Heart right ventricle (tissue), 16 donors: ENCODE measurements around the gene ZC3H12C. TPM values are rescaled to one million over a fixed set of nuclear protein-coding genes. Genes with fewer than 3 reads are reported as not detected.

Experiments used
- ATAC-seq, 8 donors: fragments of 200-7000 bp; cut with Tn5 transposase; one replicate each; pipeline ENCODE4 v1.9.1; 2020; ENCODE audit warnings: mild to moderate bottlenecking in 8 of 8, moderate library complexity in 8 of 8, moderate number of reproducible peaks in 1 of 8
- DNase-seq, 2 donors: peaks; one replicate each; pipeline ENCODE4 v3.0.0-alpha.2; 2020
- H3K27ac ChIP-seq, 10 donors: fragments of 200-600 bp; sonication (generic) in 2 of 10; one replicate each; pipeline versions ENCODE4 v1.5.0 to v1.8.0; 2020 to 2022; ENCODE audit warnings: mild to moderate bottlenecking in 3 of 10
- H3K27me3 ChIP-seq, 7 donors: fragments of 200-600 bp; one replicate each; pipeline ENCODE4 v1.8.0; 2021 to 2022; ENCODE audit warnings: mild to moderate bottlenecking in 2 of 7
- H3K36me3 ChIP-seq, 9 donors: fragments of 200-600 bp; sonication (generic) in 1 of 9; one replicate each; pipeline versions ENCODE4 v1.5.0 to v1.8.0; 2020 to 2022; ENCODE audit warnings: mild to moderate bottlenecking in 2 of 9
- H3K4me1 ChIP-seq, 9 donors: fragments of 200-600 bp; sonication (generic) in 1 of 9; one replicate each; pipeline versions ENCODE4 v1.5.0 to v1.8.0; 2020 to 2022; ENCODE audit warnings: mild to moderate bottlenecking in 4 of 9
- H3K4me3 ChIP-seq, 10 donors: fragments of 200-600 bp; sonication (generic) in 2 of 10; one replicate each; pipeline versions ENCODE4 v1.5.0 to v1.8.0; 2020 to 2022; ENCODE audit warnings: mild to moderate bottlenecking in 7 of 10, moderate library complexity in 2 of 10
- H3K9me3 ChIP-seq, 11 donors: fragments of 200-600 bp in 10 of 11; sonication (generic) in 2 of 11; one replicate each; pipeline versions ENCODE4 v1.5.0 to v1.8.0; 2013 to 2022; ENCODE audit warnings: mild to moderate bottlenecking in 2 of 11, control low read depth in 1 of 11, moderate library complexity in 1 of 11
- CTCF ChIP-seq, 9 donors: fragments of 200-600 bp; sonication (generic) in 2 of 9; IDR thresholded peaks; one replicate each; pipeline versions ENCODE4 v1.5.0 to v1.8.0; 2021 to 2022; ENCODE audit warnings: antibody characterized with exemption in 9 of 9, mild to moderate bottlenecking in 5 of 9, moderate library complexity in 1 of 9
- WGBS, 2 donors: extraction: QIAGEN DNeasy Blood & Tissue Kit; methylation state at CpG; one replicate each; pipeline ENCODE4 v1.1.7; 2013; ENCODE audit warnings: inconsistent platforms in 1 of 2; 5-methylcytosine and 5-hydroxymethylcytosine counted together
- intact Hi-C, 10 donors: fragments of 100-400 bp; cut with DNase I; formaldehyde crosslinking; loops; one replicate each; pipeline versions ENCODE4 v1.11.1 to v1.14.2; 2022
- polyA plus RNA-seq, 2 donors: library from polyadenylated mRNA; stranded (reverse); fragments of 200-250 nt; gene quantifications; one replicate each; pipeline ENCODE4 v1.2.3, GENCODE V29; 2013
- total RNA-seq, 10 donors: library from RNA; stranded (reverse); fragmentation: NEBNext Ultra II Directional in 3 of 10; extraction: Animal tissue kit (Norgen Biotek cat#: 25700) in 3 of 10; gene quantifications; one replicate each; pipeline versions ENCODE4 v1.2.1 to v1.2.4, GENCODE V29; 2021 to 2023
- donor health status: Arrhythmogenic right ventricular cardiomyopathy.
- donor health status: ischemic (EF 13 %, LVEDD 7.1; RV severe dilation, severe dysfunction).
- donor health status: healthy with polysubstance abuse.
- donor health status: DM: no; HTN: yes; CAD: no.
- donor health status: DM: no; HTN: no; CAD: no.
- donor health status: ischemic (EF 25% LVEDD 6.9; RV normal size, moderate dysfunction).
- donor health status: ischemic (EF 25% LVEDD 5.7; RV mildly dilated, moderate dysfunction).
- donor health status: healthy.
- donor health status: DM: yes; HTN: yes; CAD: no.
- donor health status: Ischemic cardiomyopathy.
- donor health status: ischemic (EF 35%, LVEDD 5.7; RV mildly dilated, moderate dysfunction).
- donor health status: nonischemic (EF 11% LVEDD 7.7; RV severe dilation, severe dysfunction).
- donor health status: DM: yes; HTN: yes; CAD: no.
- donor health status: PGD.
- donor health status: ischemic (EF 29% LVEDD 5.4; RV normal size, mild dysfunction).
- donor health status: nonischemic (EF 23%, LVEDD 6.1; RV moderate dilation, normal function).

ZC3H12C gene
- total and polyA plus RNA-seq, 12 donors: 2.1 to 22.8 (median 20.1) TPM

- Histone ChIP-seq H3K36me3 (no peaks in the 10 kb centered on the region), H3K27me3 (peaks cover 0 to 6% (median 0%) of the 10 kb centered on the region in 7 donors), H3K27ac (no peak overlapping the region), H3K4me1 (peaks cover 0 to 39% (median 20%) of the 10 kb centered on the region in 9 donors), H3K9me3 (no peaks in the 10 kb centered on the region), H3K4me3 (no peak overlapping the region)
- ATAC-seq: no peak
- intact Hi-C loops: loop anchor here in 7 of 10 donors (5.0 to 10.0 kb wide), 7 partner anchors 116 to 344 kb away; no protein-coding TSS in a partner anchor
- WGBS, 2 donors: 87 to 95% methylated on average over 6 of the region's 6 CpGs
- TF ChIP-seq CTCF (IDR thresholded peaks at IDR 0.05): no peak
- no peak for DNase-seq
These were observed 2.6 kb upstream of the ZC3H12C start for GRCh38 chr11:110090466-110091026.

GRCh38 chr11:110092111-110092514 lies 1.1 kb upstream of the ZC3H12C start:
- ATAC-seq (peak in 1 of 8 donors; percentile 7), DNase-seq (no peak)
- intact Hi-C loops: loop anchor here in 7 of 10 donors (2.0 to 10.0 kb wide), 8 partner anchors 117 to 343 kb away; no protein-coding TSS in a partner anchor
- Histone ChIP-seq H3K36me3 (no peaks in the 10 kb centered on the region), H3K4me3 (peak overlapping the region; percentile 54 to 86 (median 79)), H3K27me3 (peaks cover 0 to 6% (median 0%) of the 10 kb centered on the region in 7 donors), H3K9me3 (no peaks in the 10 kb centered on the region), H3K27ac (peak overlapping the region; percentile 91 to 97 (median 95)), H3K4me1 (peaks cover 0 to 38% (median 26%) of the 10 kb centered on the region in 9 donors)
- TF ChIP-seq CTCF (IDR thresholded peaks at IDR 0.05): no peak
- WGBS, 2 donors: 15 to 23% methylated on average over 11 of the region's 11 CpGs

DNA sequence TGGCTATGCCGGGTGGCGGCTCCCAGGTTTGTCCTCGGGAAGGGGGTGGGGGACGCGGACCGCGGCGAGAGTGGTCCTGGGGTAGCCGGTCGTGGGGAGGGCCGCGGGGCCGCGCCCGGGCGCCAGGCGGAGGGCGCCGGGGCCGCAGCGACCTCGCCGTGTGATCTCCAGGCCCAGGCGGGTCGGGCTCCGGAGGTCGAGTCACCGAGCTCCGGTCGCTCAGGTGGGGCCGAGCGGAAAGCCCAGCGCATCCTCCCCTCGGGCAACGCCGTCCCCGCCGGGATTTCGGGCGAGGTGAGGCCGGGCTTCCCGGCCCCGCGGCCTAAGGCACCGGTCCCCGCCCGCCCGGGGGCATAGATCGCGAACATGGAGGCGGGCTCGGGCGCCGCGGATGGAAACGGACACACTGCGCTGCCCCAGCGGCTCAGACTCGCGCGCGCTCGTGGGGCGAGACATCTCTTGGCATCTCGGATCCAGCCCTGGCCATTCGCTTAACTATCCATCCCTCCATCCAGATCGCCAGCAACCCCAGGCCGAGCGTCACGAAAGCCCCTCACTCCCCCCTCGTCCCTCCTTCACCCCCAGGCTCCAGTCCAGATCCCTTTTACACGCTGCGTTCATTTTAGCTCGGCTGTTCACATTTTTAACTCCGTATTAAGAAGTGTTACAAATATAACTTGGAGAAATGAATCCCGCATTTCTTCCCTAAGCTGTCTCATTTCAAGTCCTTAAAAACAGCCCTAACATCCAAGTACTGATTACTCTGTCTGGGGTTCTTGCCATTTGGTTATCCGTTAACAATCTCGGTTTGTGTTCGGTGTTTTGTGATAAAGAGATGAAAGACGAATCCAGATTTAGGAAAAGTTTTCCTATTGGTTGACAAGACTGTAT lies 460 bp downstream of the ZC3H12C start:
- peaks cover 0 to 35% (median 26%) of the 10 kb centered on the region in 9 donors for H3K4me1 ChIP-seq
- intact Hi-C loops: loop anchor here in 7 of 10 donors (1.0 to 10.0 kb wide), 9 partner anchors 119 to 341 kb away; no protein-coding TSS in a partner anchor
- H3K27me3 ChIP-seq: peaks cover 0 to 6% (median 0%) of the 10 kb centered on the region in 7 donors
- TF ChIP-seq CTCF (IDR thresholded peaks at IDR 0.05): no peak
- no peaks in the 10 kb centered on the region for H3K9me3 ChIP-seq
- 0% methylated on average over 68 to 80 of the region's 80 CpGs for WGBS, 2 donors
- peak overlapping the region; percentile 91 to 97 (median 95) for H3K27ac ChIP-seq
- H3K36me3 ChIP-seq: no peaks in the 10 kb centered on the region
- DNase-seq (peak; percentile 46 to 64), ATAC-seq (peak; percentile 51 to 77 (median 72))
- H3K4me3 ChIP-seq: peak overlapping the region; percentile 69 to 86 (median 79)
